ENCODE data around the gene DTWD2. TPM values are rescaled to one million over a fixed set of nuclear protein-coding genes. Genes with fewer than 3 reads are reported as not detected.
A peak's percentile ranks its signal among the peaks of the same experiment; 100 is the strongest.
"Not testable (repeated sequence)": the region's sequence is repeated elsewhere in the genome, so short reads cannot be mapped to it uniquely, and the experiment has no call there.

Gene DTWD2
- total RNA-seq, 1 donor from 2014 or later: 4.0 TPM

- POLR2A ChIA-PET: no interaction called here
Observed at GRCh38 chr5:118921866-118922265, 66.5 kb downstream of the DTWD2 start.

GRCh38 chr5:118919016-118919415 lies 69.3 kb downstream of the DTWD2 start:
- intact Hi-C loops (cut with micrococcal nuclease): no loop called here
- no peak for DNase-seq
- H3K4me1 Mint-ChIP-seq: no peaks in the 10 kb centered on the region
- no peaks in the 10 kb centered on the region for H3K27me3 Mint-ChIP-seq
- ATAC-seq (ENCODE audit: low read depth): no peak
- POLR2A ChIA-PET: no interaction called here
- no peak for TF ChIP-seq CTCF (IDR thresholded peaks at IDR 0.05)
- no peaks in the 10 kb centered on the region for H3K9me3 Mint-ChIP-seq
- peaks cover 13% of the 10 kb centered on the region for H3K36me3 Mint-ChIP-seq (ENCODE audit: low read depth)
- H3K27ac Mint-ChIP-seq: no peak overlapping the region
- no peak overlapping the region for H3K4me3 Mint-ChIP-seq
- CTCF ChIA-PET: no interaction called here

More at GRCh38 chr5:118921866-118922265, 66.5 kb downstream of the DTWD2 start:
- CTCF ChIA-PET: no interaction called here
- H3K4me3 Mint-ChIP-seq: no peak overlapping the region
- H3K27ac Mint-ChIP-seq: no peak overlapping the region
- no peaks in the 10 kb centered on the region for H3K27me3 Mint-ChIP-seq
- H3K4me1 Mint-ChIP-seq: no peaks in the 10 kb centered on the region
- TF ChIP-seq CTCF (IDR thresholded peaks at IDR 0.05): no peak
- no peak for DNase-seq
- no peaks in the 10 kb centered on the region for H3K9me3 Mint-ChIP-seq
- peaks cover 21% of the 10 kb centered on the region for H3K36me3 Mint-ChIP-seq (ENCODE audit: low read depth)
- intact Hi-C loops (cut with micrococcal nuclease): no loop called here
- no peak for ATAC-seq (ENCODE audit: low read depth)

- ChIA-PET CTCF (no interaction called here), POLR2A (no interaction called here)
- no peak for DNase-seq
- no peaks in the 10 kb centered on the region for H3K27me3 Mint-ChIP-seq
- no peak for TF ChIP-seq CTCF (IDR thresholded peaks at IDR 0.05)
- ATAC-seq (ENCODE audit: low read depth): peak; percentile 25
- H3K9me3 Mint-ChIP-seq: no peaks in the 10 kb centered on the region
- no peak overlapping the region for H3K27ac Mint-ChIP-seq
- no peaks in the 10 kb centered on the region for H3K4me1 Mint-ChIP-seq
- peaks cover 8% of the 10 kb centered on the region for H3K36me3 Mint-ChIP-seq (ENCODE audit: low read depth)
- no peak overlapping the region for H3K4me3 Mint-ChIP-seq
- intact Hi-C loops (cut with micrococcal nuclease): no loop called here
Observed at GRCh38 chr5:118918232-118918631, 70.1 kb downstream of the DTWD2 start.

GRCh38 chr5:118907536-118907935 lies 80.8 kb downstream of the DTWD2 start:
- H3K4me3 Mint-ChIP-seq; POLR2A ChIA-PET; CTCF ChIA-PET; DNase-seq; H3K36me3 Mint-ChIP-seq (ENCODE audit: low read depth); ATAC-seq (ENCODE audit: low read depth); H3K4me1 Mint-ChIP-seq; intact Hi-C loops (cut with micrococcal nuclease); H3K27me3 Mint-ChIP-seq; H3K9me3 Mint-ChIP-seq; H3K27ac Mint-ChIP-seq: not testable (repeated sequence)

GRCh38 chr5:118906947-118907346 lies 81.4 kb downstream of the DTWD2 start:
- ATAC-seq (ENCODE audit: low read depth) (no peak), DNase-seq (no peak)
- H3K36me3 Mint-ChIP-seq (ENCODE audit: low read depth): no peaks in the 10 kb centered on the region
- H3K4me3 Mint-ChIP-seq: no peak overlapping the region
- CTCF ChIA-PET: no interaction called here
- H3K27ac Mint-ChIP-seq: no peak overlapping the region
- intact Hi-C loops (cut with micrococcal nuclease): no loop called here
- peaks cover 2% of the 10 kb centered on the region for H3K4me1 Mint-ChIP-seq
- no peaks in the 10 kb centered on the region for H3K9me3 Mint-ChIP-seq
- POLR2A ChIA-PET: no interaction called here
- H3K27me3 Mint-ChIP-seq: no peaks in the 10 kb centered on the region
- TF ChIP-seq CTCF (IDR thresholded peaks at IDR 0.05): no peak

GRCh38 chr5:118905196-118905595 lies 83.2 kb downstream of the DTWD2 start:
- H3K27me3 Mint-ChIP-seq: no peaks in the 10 kb centered on the region
- H3K4me1 Mint-ChIP-seq: peaks cover 2% of the 10 kb centered on the region
- no peak for TF ChIP-seq CTCF (IDR thresholded peaks at IDR 0.05)
- no peak for DNase-seq
- H3K27ac Mint-ChIP-seq: no peak overlapping the region
- CTCF ChIA-PET: no interaction called here
- no peaks in the 10 kb centered on the region for H3K9me3 Mint-ChIP-seq
- intact Hi-C loops (cut with micrococcal nuclease): no loop called here
- POLR2A ChIA-PET: no interaction called here
- no peak for ATAC-seq (ENCODE audit: low read depth)
- no peaks in the 10 kb centered on the region for H3K36me3 Mint-ChIP-seq (ENCODE audit: low read depth)
- H3K4me3 Mint-ChIP-seq: no peak overlapping the region
